ENCODE results near the gene MLC1.

- TF ChIP-seq, protein P1, sequence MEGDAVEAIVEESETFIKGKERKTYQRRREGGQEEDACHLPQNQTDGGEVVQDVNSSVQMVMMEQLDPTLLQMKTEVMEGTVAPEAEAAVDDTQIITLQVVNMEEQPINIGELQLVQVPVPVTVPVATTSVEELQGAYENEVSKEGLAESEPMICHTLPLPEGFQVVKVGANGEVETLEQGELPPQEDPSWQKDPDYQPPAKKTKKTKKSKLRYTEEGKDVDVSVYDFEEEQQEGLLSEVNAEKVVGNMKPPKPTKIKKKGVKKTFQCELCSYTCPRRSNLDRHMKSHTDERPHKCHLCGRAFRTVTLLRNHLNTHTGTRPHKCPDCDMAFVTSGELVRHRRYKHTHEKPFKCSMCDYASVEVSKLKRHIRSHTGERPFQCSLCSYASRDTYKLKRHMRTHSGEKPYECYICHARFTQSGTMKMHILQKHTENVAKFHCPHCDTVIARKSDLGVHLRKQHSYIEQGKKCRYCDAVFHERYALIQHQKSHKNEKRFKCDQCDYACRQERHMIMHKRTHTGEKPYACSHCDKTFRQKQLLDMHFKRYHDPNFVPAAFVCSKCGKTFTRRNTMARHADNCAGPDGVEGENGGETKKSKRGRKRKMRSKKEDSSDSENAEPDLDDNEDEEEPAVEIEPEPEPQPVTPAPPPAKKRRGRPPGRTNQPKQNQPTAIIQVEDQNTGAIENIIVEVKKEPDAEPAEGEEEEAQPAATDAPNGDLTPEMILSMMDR (IDR thresholded peaks at IDR 0.05 in 4 of 5, conservative IDR thresholded peaks at IDR 0.05 in 1 of 5) = no peak
- no peak for TF ChIP-seq POLR2A (IDR thresholded peaks at IDR 0.05)
Observed at GRCh38 chr22:50115693-50116092, 30.5 kb upstream of the MLC1 start.
